Smooth muscle cell of the coronary artery (primary cell): ENCODE results near the gene LEPR. TPM values are rescaled to one million over a fixed set of nuclear protein-coding genes. Genes with fewer than 3 reads are reported as not detected.

Experiments
- total RNA-seq: library from RNA; depleted of rRNA; stranded (reverse); fragments of >200 nt; gene quantifications from 2 replicates; pipeline ENCODE4 v1.2.3, GENCODE V29; 2014; ENCODE audit warnings: low replicate concordance

Gene LEPR
- 13.2 and 21.6 TPM in 2 replicates for total RNA-seq

GRCh38 chr1:65420590-65421350, at the start of gene LEPR, which contains the start of gene LEPROT:
LEPR (plus strand) TSS chr1:65420668; CDS start chr1:65565566, 144,898 bp downstream.
LEPROT (plus strand) TSS chr1:65420668; CDS start chr1:65420725, 57 bp downstream.

Other genes starting within 250 kb of the LEPR start
- 1.8 and 3.1 TPM in 2 replicates for gene DNAJC6, start 111.1 kb upstream of the LEPR start, total RNA-seq
- gene LEPROT, start within 50 bp of the LEPR start, total RNA-seq: 34.6 and 39.2 TPM in 2 replicates